HEK293 (cell line): ENCODE data around the gene RNU7-1.

Experiments
- BCL11A ChIP-seq: fragments of 450-650 bp; formaldehyde crosslinking; IDR thresholded peaks from 2 replicates; pipeline ENCODE4 v1.5.1; 2016; ENCODE audit warnings: low read depth, missing biosample characterization, missing genetic modification characterization
- KLF9 ChIP-seq: fragments of 450-650 bp; formaldehyde crosslinking; IDR thresholded peaks from 2 replicates; pipeline ENCODE4 v1.5.1; 2016; ENCODE audit warnings: missing biosample characterization, missing genetic modification characterization, low read depth
- RBAK ChIP-seq: fragments of 450-650 bp; formaldehyde crosslinking; IDR thresholded peaks from 2 replicates; pipeline ENCODE4 v1.5.1; 2016; ENCODE audit warnings: missing biosample characterization, missing genetic modification characterization
- SP3 ChIP-seq: fragments of 450-650 bp; formaldehyde crosslinking; IDR thresholded peaks from 2 replicates; pipeline ENCODE4 v1.5.1; 2016; ENCODE audit warnings: missing biosample characterization, missing genetic modification characterization
- SP7 ChIP-seq: fragments of 450-650 bp; formaldehyde crosslinking; IDR thresholded peaks from 2 replicates; pipeline ENCODE4 v1.5.1; 2016; ENCODE audit warnings: missing biosample characterization, missing genetic modification characterization
- ZBTB17 ChIP-seq: fragments of 450-650 bp; formaldehyde crosslinking; IDR thresholded peaks from 2 replicates; pipeline ENCODE4 v1.5.1; 2016; ENCODE audit warnings: missing biosample characterization, missing genetic modification characterization
- ZBTB6 ChIP-seq: fragments of 450-650 bp; formaldehyde crosslinking; IDR thresholded peaks from 2 replicates; pipeline ENCODE4 v1.5.1; 2017; ENCODE audit warnings: missing biosample characterization, missing genetic modification characterization
- ZNF10 ChIP-seq: fragments of 450-650 bp; formaldehyde crosslinking; IDR thresholded peaks from 2 replicates; pipeline ENCODE4 v1.5.1; 2017; ENCODE audit warnings: missing biosample characterization, missing genetic modification characterization
- ZNF140 ChIP-seq: fragments of 450-650 bp; formaldehyde crosslinking; IDR thresholded peaks from 2 replicates; pipeline ENCODE4 v1.5.1; 2016; ENCODE audit warnings: missing biosample characterization, missing genetic modification characterization
- ZNF2 ChIP-seq: fragments of 450-650 bp; formaldehyde crosslinking; IDR thresholded peaks from 2 replicates; pipeline ENCODE4 v1.5.1; 2016; ENCODE audit warnings: missing biosample characterization, missing genetic modification characterization
- ZNF37A ChIP-seq: fragments of 450-650 bp; IDR thresholded peaks from 2 replicates; pipeline ENCODE4 v1.5.1; 2018; ENCODE audit warnings: missing biosample characterization, missing genetic modification characterization
- ZNF391 ChIP-seq: fragments of 450-650 bp; formaldehyde crosslinking; IDR thresholded peaks from 2 replicates; pipeline ENCODE4 v1.5.1; 2016; ENCODE audit warnings: low read depth, missing biosample characterization, missing genetic modification characterization, borderline replicate concordance
- ZNF394 ChIP-seq: fragments of 450-650 bp; formaldehyde crosslinking; IDR thresholded peaks from 2 replicates; pipeline ENCODE4 v1.5.1; 2016; ENCODE audit warnings: missing biosample characterization, missing genetic modification characterization, mild to moderate bottlenecking, moderate library complexity, borderline replicate concordance
- ZNF423 ChIP-seq: fragments of 450-650 bp; formaldehyde crosslinking; IDR thresholded peaks from 2 replicates; pipeline ENCODE4 v1.5.1; 2016; ENCODE audit warnings: missing biosample characterization, missing genetic modification characterization
- ZNF623 ChIP-seq: fragments of 450-650 bp; formaldehyde crosslinking; IDR thresholded peaks from 2 replicates; pipeline ENCODE4 v1.5.1; 2016; ENCODE audit warnings: missing biosample characterization, missing genetic modification characterization
- ZNF626 ChIP-seq: fragments of 450-650 bp; sonication (Bioruptor Pico); formaldehyde crosslinking; IDR thresholded peaks from 2 replicates; pipeline ENCODE4 v1.5.1; 2018; ENCODE audit warnings: missing biosample characterization, missing genetic modification characterization, inconsistent platforms
- ZNF768 ChIP-seq: fragments of 450-650 bp; formaldehyde crosslinking; IDR thresholded peaks from 2 replicates; pipeline ENCODE4 v1.5.1; 2018; ENCODE audit warnings: missing biosample characterization, mild to moderate bottlenecking, missing genetic modification characterization
- ZNF785 ChIP-seq: fragments of 450-650 bp; formaldehyde crosslinking; IDR thresholded peaks from 2 replicates; pipeline ENCODE4 v1.5.1; 2016; ENCODE audit warnings: missing biosample characterization, missing genetic modification characterization
- ZSCAN23 ChIP-seq: fragments of 450-650 bp; formaldehyde crosslinking; IDR thresholded peaks from 2 replicates; pipeline ENCODE4 v1.5.1; 2016; ENCODE audit warnings: missing biosample characterization, missing genetic modification characterization
- TF ChIP-seq, protein P1 (sequence below): fragments of 450-650 bp; formaldehyde crosslinking; IDR thresholded peaks from 2 replicates; pipeline ENCODE4 v1.5.1; 2017; ENCODE audit warnings: missing biosample characterization, missing genetic modification characterization
- TF ChIP-seq, protein P2 (sequence below): fragments of 450-650 bp; formaldehyde crosslinking; IDR thresholded peaks from 2 replicates; pipeline ENCODE4 v1.5.1; 2016; ENCODE audit warnings: missing biosample characterization, missing genetic modification characterization
- TF ChIP-seq, protein P3 (sequence below): fragments of 450-650 bp; formaldehyde crosslinking; IDR thresholded peaks from 2 replicates; pipeline ENCODE4 v1.5.1; 2016; ENCODE audit warnings: missing biosample characterization, missing genetic modification characterization
- TF ChIP-seq, protein P4 (sequence below): fragments of 450-650 bp; IDR thresholded peaks from 2 replicates; pipeline ENCODE4 v1.5.1; 2018; ENCODE audit warnings: missing biosample characterization, mild to moderate bottlenecking, missing genetic modification characterization
- TF ChIP-seq, protein P5 (sequence below): fragments of 450-650 bp; formaldehyde crosslinking; conservative IDR thresholded peaks from 2 replicates; pipeline ENCODE4 v1.5.1; 2016; ENCODE audit warnings: low read depth, missing biosample characterization, missing genetic modification characterization
- TF ChIP-seq, protein P6 (sequence below): fragments of 450-650 bp; formaldehyde crosslinking; IDR thresholded peaks from 2 replicates; pipeline ENCODE4 v1.5.1; 2017; ENCODE audit warnings: missing biosample characterization, missing genetic modification characterization

Gene RNU7-1

DNA sequence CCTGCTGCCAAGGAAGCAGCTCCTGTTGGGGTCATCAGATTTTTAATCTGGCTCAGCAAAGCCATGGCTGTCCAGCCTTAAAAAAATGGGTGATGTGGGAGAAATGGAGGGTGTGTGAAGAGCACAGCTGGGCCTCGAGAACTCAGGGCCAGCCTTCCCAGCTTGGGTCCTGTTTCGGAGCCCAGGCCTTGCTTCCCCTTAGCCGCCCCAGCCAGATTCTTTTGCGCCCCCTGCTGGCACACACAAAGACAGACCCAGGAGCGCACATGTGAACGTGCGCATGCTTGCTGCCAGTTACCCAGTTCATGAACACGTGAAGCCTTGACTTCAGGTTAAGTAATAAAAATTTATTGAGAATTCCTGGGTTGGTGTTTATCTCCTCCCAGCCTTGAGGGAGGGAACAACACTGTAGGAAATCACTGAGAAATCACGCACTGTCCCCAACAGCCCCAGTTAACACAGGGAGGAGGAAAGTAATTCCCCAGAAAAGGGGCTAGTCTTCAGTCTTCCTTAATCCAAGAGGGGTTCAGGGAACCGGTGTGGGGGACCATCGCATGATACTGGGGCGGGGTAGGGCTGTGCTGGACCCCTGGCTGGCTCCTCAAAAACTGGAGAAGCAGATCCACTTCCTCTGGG lies 21.5 kb downstream of the RNU7-1 start (continued):
- TF ChIP-seq, protein P1, sequence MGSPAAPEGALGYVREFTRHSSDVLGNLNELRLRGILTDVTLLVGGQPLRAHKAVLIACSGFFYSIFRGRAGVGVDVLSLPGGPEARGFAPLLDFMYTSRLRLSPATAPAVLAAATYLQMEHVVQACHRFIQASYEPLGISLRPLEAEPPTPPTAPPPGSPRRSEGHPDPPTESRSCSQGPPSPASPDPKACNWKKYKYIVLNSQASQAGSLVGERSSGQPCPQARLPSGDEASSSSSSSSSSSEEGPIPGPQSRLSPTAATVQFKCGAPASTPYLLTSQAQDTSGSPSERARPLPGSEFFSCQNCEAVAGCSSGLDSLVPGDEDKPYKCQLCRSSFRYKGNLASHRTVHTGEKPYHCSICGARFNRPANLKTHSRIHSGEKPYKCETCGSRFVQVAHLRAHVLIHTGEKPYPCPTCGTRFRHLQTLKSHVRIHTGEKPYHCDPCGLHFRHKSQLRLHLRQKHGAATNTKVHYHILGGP (tag by site-specific recombination), result no peak
- TF ChIP-seq ZNF626 (tag by site-specific recombination) (no peak), ZNF423 (tag by site-specific recombination) (no peak), ZBTB17 (tag by site-specific recombination) (peak; percentile 62), ZNF140 (tag by site-specific recombination) (no peak), SP7 (tag by site-specific recombination) (peak; percentile 22), ZSCAN23 (tag by site-specific recombination) (no peak), ZNF2 (tag by site-specific recombination) (peak; percentile 87), ZNF768 (tag by site-specific recombination) (no peak), KLF9 (tag by site-specific recombination) (no peak), ZNF10 (tag by site-specific recombination) (no peak), ZBTB6 (no peak), SP3 (tag by site-specific recombination) (peak; percentile 25; the same call in 1 of the 2 replicates), BCL11A (tag by site-specific recombination) (no peak), ZNF623 (no peak), ZNF391 (0 out of 2 replicates have a peak, but pooled peaks have one; percentile 35), RBAK (tag by site-specific recombination) (no peak), ZNF37A (tag by site-specific recombination) (no peak), ZNF394 (tag by site-specific recombination) (0 out of 2 replicates have a peak, but pooled peaks have one; percentile 18), ZNF785 (tag by site-specific recombination) (no peak)
- TF ChIP-seq, protein P2, sequence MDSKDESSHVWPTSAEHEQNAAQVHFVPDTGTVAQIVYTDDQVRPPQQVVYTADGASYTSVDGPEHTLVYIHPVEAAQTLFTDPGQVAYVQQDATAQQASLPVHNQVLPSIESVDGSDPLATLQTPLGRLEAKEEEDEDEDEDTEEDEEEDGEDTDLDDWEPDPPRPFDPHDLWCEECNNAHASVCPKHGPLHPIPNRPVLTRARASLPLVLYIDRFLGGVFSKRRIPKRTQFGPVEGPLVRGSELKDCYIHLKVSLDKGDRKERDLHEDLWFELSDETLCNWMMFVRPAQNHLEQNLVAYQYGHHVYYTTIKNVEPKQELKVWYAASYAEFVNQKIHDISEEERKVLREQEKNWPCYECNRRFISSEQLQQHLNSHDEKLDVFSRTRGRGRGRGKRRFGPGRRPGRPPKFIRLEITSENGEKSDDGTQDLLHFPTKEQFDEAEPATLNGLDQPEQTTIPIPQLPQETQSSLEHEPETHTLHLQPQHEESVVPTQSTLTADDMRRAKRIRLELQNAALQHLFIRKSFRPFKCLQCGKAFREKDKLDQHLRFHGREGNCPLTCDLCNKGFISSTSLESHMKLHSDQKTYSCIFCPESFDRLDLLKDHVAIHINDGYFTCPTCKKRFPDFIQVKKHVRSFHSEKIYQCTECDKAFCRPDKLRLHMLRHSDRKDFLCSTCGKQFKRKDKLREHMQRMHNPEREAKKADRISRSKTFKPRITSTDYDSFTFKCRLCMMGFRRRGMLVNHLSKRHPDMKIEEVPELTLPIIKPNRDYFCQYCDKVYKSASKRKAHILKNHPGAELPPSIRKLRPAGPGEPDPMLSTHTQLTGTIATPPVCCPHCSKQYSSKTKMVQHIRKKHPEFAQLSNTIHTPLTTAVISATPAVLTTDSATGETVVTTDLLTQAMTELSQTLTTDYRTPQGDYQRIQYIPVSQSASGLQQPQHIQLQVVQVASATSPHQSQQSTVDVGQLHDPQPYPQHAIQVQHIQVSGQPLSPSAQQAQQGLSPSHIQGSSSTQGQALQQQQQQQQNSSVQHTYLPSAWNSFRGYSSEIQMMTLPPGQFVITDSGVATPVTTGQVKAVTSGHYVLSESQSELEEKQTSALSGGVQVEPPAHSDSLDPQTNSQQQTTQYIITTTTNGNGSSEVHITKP, result no peak
- TF ChIP-seq, protein P3, sequence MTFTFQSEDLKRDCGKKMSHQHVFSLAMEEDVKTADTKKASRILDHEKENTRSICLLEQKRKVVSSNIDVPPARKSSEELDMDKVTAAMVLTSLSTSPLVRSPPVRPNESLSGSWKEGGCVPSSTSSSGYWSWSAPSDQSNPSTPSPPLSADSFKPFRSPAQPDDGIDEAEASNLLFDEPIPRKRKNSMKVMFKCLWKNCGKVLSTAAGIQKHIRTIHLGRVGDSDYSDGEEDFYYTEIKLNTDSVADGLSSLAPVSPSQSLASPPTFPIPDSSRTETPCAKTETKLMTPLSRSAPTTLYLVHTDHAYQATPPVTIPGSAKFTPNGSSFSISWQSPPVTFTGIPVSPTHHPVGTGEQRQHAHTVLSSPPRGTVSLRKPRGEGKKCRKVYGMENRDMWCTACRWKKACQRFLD (tag by site-specific recombination), result no peak
- TF ChIP-seq, protein P4, sequence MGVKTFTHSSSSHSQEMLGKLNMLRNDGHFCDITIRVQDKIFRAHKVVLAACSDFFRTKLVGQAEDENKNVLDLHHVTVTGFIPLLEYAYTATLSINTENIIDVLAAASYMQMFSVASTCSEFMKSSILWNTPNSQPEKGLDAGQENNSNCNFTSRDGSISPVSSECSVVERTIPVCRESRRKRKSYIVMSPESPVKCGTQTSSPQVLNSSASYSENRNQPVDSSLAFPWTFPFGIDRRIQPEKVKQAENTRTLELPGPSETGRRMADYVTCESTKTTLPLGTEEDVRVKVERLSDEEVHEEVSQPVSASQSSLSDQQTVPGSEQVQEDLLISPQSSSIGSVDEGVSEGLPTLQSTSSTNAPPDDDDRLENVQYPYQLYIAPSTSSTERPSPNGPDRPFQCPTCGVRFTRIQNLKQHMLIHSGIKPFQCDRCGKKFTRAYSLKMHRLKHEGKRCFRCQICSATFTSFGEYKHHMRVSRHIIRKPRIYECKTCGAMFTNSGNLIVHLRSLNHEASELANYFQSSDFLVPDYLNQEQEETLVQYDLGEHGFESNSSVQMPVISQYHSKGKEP (tag by site-specific recombination), result peak; percentile 42; the same call in 1 of the 2 replicates
- TF ChIP-seq, protein P5, sequence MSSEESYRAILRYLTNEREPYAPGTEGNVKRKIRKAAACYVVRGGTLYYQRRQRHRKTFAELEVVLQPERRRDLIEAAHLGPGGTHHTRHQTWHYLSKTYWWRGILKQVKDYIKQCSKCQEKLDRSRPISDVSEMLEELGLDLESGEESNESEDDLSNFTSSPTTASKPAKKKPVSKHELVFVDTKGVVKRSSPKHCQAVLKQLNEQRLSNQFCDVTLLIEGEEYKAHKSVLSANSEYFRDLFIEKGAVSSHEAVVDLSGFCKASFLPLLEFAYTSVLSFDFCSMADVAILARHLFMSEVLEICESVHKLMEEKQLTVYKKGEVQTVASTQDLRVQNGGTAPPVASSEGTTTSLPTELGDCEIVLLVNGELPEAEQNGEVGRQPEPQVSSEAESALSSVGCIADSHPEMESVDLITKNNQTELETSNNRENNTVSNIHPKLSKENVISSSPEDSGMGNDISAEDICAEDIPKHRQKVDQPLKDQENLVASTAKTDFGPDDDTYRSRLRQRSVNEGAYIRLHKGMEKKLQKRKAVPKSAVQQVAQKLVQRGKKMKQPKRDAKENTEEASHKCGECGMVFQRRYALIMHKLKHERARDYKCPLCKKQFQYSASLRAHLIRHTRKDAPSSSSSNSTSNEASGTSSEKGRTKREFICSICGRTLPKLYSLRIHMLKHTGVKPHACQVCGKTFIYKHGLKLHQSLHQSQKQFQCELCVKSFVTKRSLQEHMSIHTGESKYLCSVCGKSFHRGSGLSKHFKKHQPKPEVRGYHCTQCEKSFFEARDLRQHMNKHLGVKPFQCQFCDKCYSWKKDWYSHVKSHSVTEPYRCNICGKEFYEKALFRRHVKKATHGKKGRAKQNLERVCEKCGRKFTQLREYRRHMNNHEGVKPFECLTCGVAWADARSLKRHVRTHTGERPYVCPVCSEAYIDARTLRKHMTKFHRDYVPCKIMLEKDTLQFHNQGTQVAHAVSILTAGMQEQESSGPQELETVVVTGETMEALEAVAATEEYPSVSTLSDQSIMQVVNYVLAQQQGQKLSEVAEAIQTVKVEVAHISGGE (tag by site-specific recombination), result 0 out of 2 replicates have a peak, but pooled peaks have one; percentile 16
- TF ChIP-seq, protein P6, sequence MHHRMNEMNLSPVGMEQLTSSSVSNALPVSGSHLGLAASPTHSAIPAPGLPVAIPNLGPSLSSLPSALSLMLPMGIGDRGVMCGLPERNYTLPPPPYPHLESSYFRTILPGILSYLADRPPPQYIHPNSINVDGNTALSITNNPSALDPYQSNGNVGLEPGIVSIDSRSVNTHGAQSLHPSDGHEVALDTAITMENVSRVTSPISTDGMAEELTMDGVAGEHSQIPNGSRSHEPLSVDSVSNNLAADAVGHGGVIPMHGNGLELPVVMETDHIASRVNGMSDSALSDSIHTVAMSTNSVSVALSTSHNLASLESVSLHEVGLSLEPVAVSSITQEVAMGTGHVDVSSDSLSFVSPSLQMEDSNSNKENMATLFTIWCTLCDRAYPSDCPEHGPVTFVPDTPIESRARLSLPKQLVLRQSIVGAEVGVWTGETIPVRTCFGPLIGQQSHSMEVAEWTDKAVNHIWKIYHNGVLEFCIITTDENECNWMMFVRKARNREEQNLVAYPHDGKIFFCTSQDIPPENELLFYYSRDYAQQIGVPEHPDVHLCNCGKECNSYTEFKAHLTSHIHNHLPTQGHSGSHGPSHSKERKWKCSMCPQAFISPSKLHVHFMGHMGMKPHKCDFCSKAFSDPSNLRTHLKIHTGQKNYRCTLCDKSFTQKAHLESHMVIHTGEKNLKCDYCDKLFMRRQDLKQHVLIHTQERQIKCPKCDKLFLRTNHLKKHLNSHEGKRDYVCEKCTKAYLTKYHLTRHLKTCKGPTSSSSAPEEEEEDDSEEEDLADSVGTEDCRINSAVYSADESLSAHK (tag by site-specific recombination), result 0 out of 2 replicates have a peak, but pooled peaks have one; percentile 18
